H9 (cell line): ENCODE data around the gene TSPAN4. TPM values are rescaled to one million over a fixed set of nuclear protein-coding genes. Genes with fewer than 3 reads are reported as not detected.

Experiments
- DNase-seq: peaks from one replicate; pipeline ENCODE4 v3.0.0-alpha.2; 2017
- H2AFZ ChIP-seq: one replicate; pipeline ENCODE4 v1.6.1; 2013; ENCODE audit warnings: mild to moderate bottlenecking, low read length, control low read depth, moderate library complexity
- H2AK5ac ChIP-seq: 2 replicates; pipeline ENCODE4 v1.6.1; 2013; ENCODE audit warnings: low read length, control low read depth, mixed read lengths; ENCODE audit not compliant: insufficient read length
- H2BK120ac ChIP-seq: one replicate; pipeline ENCODE4 v1.6.1; 2013; ENCODE audit warnings: low read depth, mild to moderate bottlenecking, low read length, control low read depth, inconsistent platforms; ENCODE audit not compliant: poor library complexity, severe bottlenecking
- H2BK12ac ChIP-seq: 2 replicates; pipeline ENCODE4 v1.6.1; 2013; ENCODE audit warnings: low read length, control low read depth, mixed read lengths, low read depth; ENCODE audit not compliant: insufficient read length
- H2BK15ac ChIP-seq: 2 replicates; pipeline ENCODE4 v1.6.1; 2013; ENCODE audit warnings: low read depth, low read length, control low read depth
- H2BK20ac ChIP-seq: one replicate; pipeline ENCODE4 v1.6.1; 2013; ENCODE audit warnings: low read depth, mild to moderate bottlenecking, low read length, control low read depth, inconsistent platforms; ENCODE audit not compliant: poor library complexity, severe bottlenecking
- H2BK5ac ChIP-seq: 2 replicates; pipeline ENCODE4 v1.6.1; 2013; ENCODE audit warnings: low read length, control low read depth, mixed read lengths; ENCODE audit not compliant: insufficient read length
- H3K14ac ChIP-seq: 2 replicates; pipeline ENCODE4 v1.6.1; 2013; ENCODE audit warnings: low read length, control low read depth; ENCODE audit not compliant: insufficient read depth
- H3K18ac ChIP-seq: 2 replicates; pipeline ENCODE4 v1.6.1; 2013; ENCODE audit warnings: low read depth, mild to moderate bottlenecking, mixed read lengths, low read length, control low read depth; ENCODE audit not compliant: insufficient read length
- H3K23ac ChIP-seq: 2 replicates; pipeline ENCODE4 v1.6.1; 2013; ENCODE audit warnings: low read length, control low read depth, mixed read lengths, low read depth; ENCODE audit not compliant: insufficient read length
- H3K23me2 ChIP-seq: 2 replicates; pipeline ENCODE4 v1.6.1; 2013; ENCODE audit warnings: low read depth, mild to moderate bottlenecking, mixed read lengths, low read length, control low read depth; ENCODE audit not compliant: insufficient read length, poor library complexity, severe bottlenecking
- H3K27ac ChIP-seq: 2 replicates; pipeline ENCODE4 v1.5.1; 2013; ENCODE audit warnings: low read length, control low read depth, mixed read lengths, low read depth; ENCODE audit not compliant: insufficient read length
- H3K27me3 ChIP-seq: 2 replicates; pipeline ENCODE4 v1.6.1; 2013; ENCODE audit warnings: low read length, control low read depth, inconsistent platforms; ENCODE audit not compliant: insufficient read depth
- H3K4ac ChIP-seq: 2 replicates; pipeline ENCODE4 v1.6.1; 2013; ENCODE audit warnings: low read depth, mild to moderate bottlenecking, control low read depth, inconsistent platforms, low read length, moderate library complexity
- H3K4me1 ChIP-seq: 2 replicates; pipeline ENCODE4 v1.6.1; 2013; ENCODE audit warnings: low read length, control low read depth, inconsistent platforms; ENCODE audit not compliant: insufficient read depth
- H3K4me2 ChIP-seq: 2 replicates; pipeline ENCODE4 v1.6.1; 2013; ENCODE audit warnings: low read length, control low read depth, mixed read lengths; ENCODE audit not compliant: insufficient read length, insufficient read depth
- H3K56ac ChIP-seq: 2 replicates; pipeline ENCODE4 v1.6.1; 2013; ENCODE audit warnings: low read depth, mild to moderate bottlenecking, mixed read lengths, low read length, control low read depth; ENCODE audit not compliant: insufficient read length
- H3K79me1 ChIP-seq: 2 replicates; pipeline ENCODE4 v1.6.1; 2013; ENCODE audit warnings: low read depth, mild to moderate bottlenecking, moderate library complexity, low read length, control low read depth, inconsistent platforms; ENCODE audit not compliant: insufficient read depth, poor library complexity, severe bottlenecking
- H3K79me2 ChIP-seq: 2 replicates; pipeline ENCODE4 v1.6.1; 2013; ENCODE audit warnings: low read length, control low read depth, inconsistent platforms; ENCODE audit not compliant: insufficient read depth
- H3K9ac ChIP-seq: 2 replicates; pipeline ENCODE4 v1.6.1; 2013; ENCODE audit warnings: low read length, control low read depth, mixed read lengths; ENCODE audit not compliant: insufficient read length; ENCODE audit errors: extremely low read depth
- H3K9me3 ChIP-seq: one replicate; pipeline ENCODE4 v1.6.1; 2013; ENCODE audit warnings: low read depth, low read length, inconsistent platforms; ENCODE audit not compliant: control insufficient read depth
- H3T11ph ChIP-seq: one replicate; pipeline ENCODE4 v1.6.1; 2013; ENCODE audit warnings: mild to moderate bottlenecking, low read length, control low read depth, inconsistent platforms
- H4K20me1 ChIP-seq: one replicate; pipeline ENCODE4 v1.6.1; 2013; ENCODE audit not compliant: control insufficient read depth, insufficient read length, insufficient read depth
- H4K5ac ChIP-seq: 2 replicates; pipeline ENCODE4 v1.6.1; 2013; ENCODE audit warnings: low read depth, mild to moderate bottlenecking, mixed read lengths, low read length, control low read depth; ENCODE audit not compliant: insufficient read length
- H4K8ac ChIP-seq: replicated peaks from 2 replicates; pipeline ENCODE4 v1.6.1; 2013; ENCODE audit warnings: low read length, control low read depth, mixed read lengths, low read depth; ENCODE audit not compliant: insufficient read length
- H4K91ac ChIP-seq: 2 replicates; pipeline ENCODE4 v1.6.1; 2013; ENCODE audit warnings: low read depth, mild to moderate bottlenecking, moderate library complexity, mixed read lengths, low read length, control low read depth; ENCODE audit not compliant: insufficient read length
- H3K27ac Mint-ChIP-seq, 3 experiments: 2 replicates in 2 of 3; 3 replicates in 1 of 3; pipeline ENCODE4 v1.8.0; 2020 to 2021; ENCODE audit warnings: mixed read lengths in 3 of 3, mild to moderate bottlenecking in 1 of 3, moderate library complexity in 1 of 3
- H3K27me3 Mint-ChIP-seq: 2 replicates; pipeline ENCODE4 v1.8.0; 2021; ENCODE audit warnings: low read depth, mild to moderate bottlenecking, moderate library complexity, mixed read lengths
- H3K36me3 Mint-ChIP-seq, 3 experiments: 2 replicates in 2 of 3; 3 replicates in 1 of 3; pipeline ENCODE4 v1.8.0; 2020 to 2021; ENCODE audit warnings: low read depth in 3 of 3, mixed read lengths in 3 of 3; ENCODE audit not compliant: insufficient read depth in 1 of 3
- H3K4me1 Mint-ChIP-seq, 2 experiments: 2 replicates each; pipeline ENCODE4 v1.8.0; 2020; ENCODE audit warnings: mixed read lengths in 2 of 2
- H3K4me3 Mint-ChIP-seq, 2 experiments: 2 replicates in 1 of 2; 3 replicates in 1 of 2; pipeline ENCODE4 v1.8.0; 2020 to 2021; ENCODE audit warnings: mild to moderate bottlenecking in 2 of 2, mixed read lengths in 2 of 2, moderate library complexity in 1 of 2
- H3K9me3 Mint-ChIP-seq, 2 experiments: 2 replicates in 1 of 2; 3 replicates in 1 of 2; pipeline ENCODE4 v1.8.0; 2020; ENCODE audit warnings: mild to moderate bottlenecking in 2 of 2, mixed read lengths in 2 of 2, moderate library complexity in 1 of 2
- CTCF ChIP-seq: fragments of 200-600 bp; sonication (generic); conservative IDR thresholded peaks from 3 replicates; pipeline ENCODE4 v1.8.0; 2021; ENCODE audit warnings: antibody characterized with exemption, mild to moderate bottlenecking
- WGBS: extraction: QIAGEN DNeasy Blood & Tissue Kit; methylation state at CpG from one replicate; pipeline ENCODE4 v1.1.7; 2013; ENCODE audit warnings: missing lambda C conversion rate, low lambda C conversion rate, mixed read lengths; ENCODE audit not compliant: insufficient read length; ENCODE audit errors: extremely low coverage; 5-methylcytosine and 5-hydroxymethylcytosine counted together
- total RNA-seq: library from RNA; stranded (reverse); gene quantifications from 2 replicates; pipeline ENCODE4 v1.2.1, GENCODE V29; 2021

The TSPAN4 gene
- total RNA-seq, 1 experiment from 2014 or later = 64.6 TPM

GRCh38 chr11:839875-840617, 2.6 kb upstream of the TSPAN4 start:
- H3K4me1 Mint-ChIP-seq = peaks cover 15 to 28% of the 10 kb centered on the region in 2 experiments
- H2AFZ ChIP-seq = no peak overlapping the region
- no peak overlapping the region for H4K5ac ChIP-seq
- no peak overlapping the region for H2BK5ac ChIP-seq
- peaks cover 8% of the 10 kb centered on the region for H3K23me2 ChIP-seq
- H2AK5ac ChIP-seq = no peak overlapping the region
- H3K9me3 ChIP-seq = no peaks in the 10 kb centered on the region
- no peaks in the 10 kb centered on the region; the same call in 1 of the 2 replicates for H3K27me3 Mint-ChIP-seq
- H3K79me1 ChIP-seq = peaks cover 2% of the 10 kb centered on the region
- no peak overlapping the region for H2BK120ac ChIP-seq
- H3T11ph ChIP-seq = no peak overlapping the region
- H2BK15ac ChIP-seq = no peak overlapping the region
- peaks cover 6 to 52% (median 46%) of the 10 kb centered on the region in 3 experiments; a peak in 6 of 7 replicates for H3K36me3 Mint-ChIP-seq
- no peak overlapping the region for H4K8ac ChIP-seq
- H2BK20ac ChIP-seq = no peak overlapping the region
- no peaks in the 10 kb centered on the region for H3K9me3 Mint-ChIP-seq
- TF ChIP-seq CTCF = peak; percentile 52; the same call in 2 of the 3 replicates
- no peak overlapping the region for H3K56ac ChIP-seq
- H3K27ac Mint-ChIP-seq = peak overlapping the region in 1 of 3 experiments; percentile 60; a peak in 1 of 7 replicates
- H3K18ac ChIP-seq = no peak overlapping the region
- WGBS = no CpG with 5 or more reads among the region's 25 CpGs
- no peak overlapping the region for H3K23ac ChIP-seq
- no peak overlapping the region for H3K9ac ChIP-seq
- H3K4me2 ChIP-seq = no peak overlapping the region
- no peaks in the 10 kb centered on the region; the same call in 1 of the 2 replicates for H3K79me2 ChIP-seq
- peak overlapping the region; percentile 84 to 91; a peak in 4 of 5 replicates for H3K4me3 Mint-ChIP-seq
- H3K4me1 ChIP-seq = peaks cover under 1% of the 10 kb centered on the region; the same call in 1 of the 2 replicates
- no peak overlapping the region for H3K14ac ChIP-seq
- no peak overlapping the region for H3K4ac ChIP-seq
- DNase-seq = no peak
- no peak overlapping the region for H4K91ac ChIP-seq
- H3K27ac ChIP-seq = no peak overlapping the region
- H2BK12ac ChIP-seq = no peak overlapping the region
- H3K27me3 ChIP-seq = no peaks in the 10 kb centered on the region
- peaks cover 3% of the 10 kb centered on the region for H4K20me1 ChIP-seq
